ENCODE measurements around the gene ARFGAP2. TPM values are rescaled to one million over a fixed set of nuclear protein-coding genes. Genes with fewer than 3 reads are reported as not detected.
A peak's percentile ranks its signal among the peaks of the same experiment; 100 is the strongest.

The ARFGAP2 gene
- total RNA-seq (ENCODE audit: low replicate concordance): 95.0 and 160 TPM in 2 replicates

- Histone ChIP-seq H3K4me3 (peak within 1 kb of the TSS; percentile 87), H2AFZ (replicated peaks) (peak within 1 kb of the TSS; percentile 77), H3K27ac (peak within 1 kb of the TSS; percentile 89), H3K36me3 (no peaks in the 10 kb centered on the region), H4K20me1 (ENCODE audit: low read depth) (peaks cover 36% of the 10 kb centered on the region), H3K27me3 (no peaks in the 10 kb centered on the region), H3K9ac (peak within 1 kb of the TSS; percentile 99), H3K9me3 (ENCODE audit: low read depth) (no peaks in the 10 kb centered on the region), H3K4me1 (peaks cover 10% of the 10 kb centered on the region), H3K79me2 (ENCODE audit: low read depth) (peaks cover 49% of the 10 kb centered on the region), H3F3A (ENCODE audit: low read depth) (peaks cover 12% of the 10 kb centered on the region), H3K4me2 (peak within 1 kb of the TSS; percentile 98)
- H3K27ac Mint-ChIP-seq: peak within 1 kb of the TSS; percentile 99
- H3K27me3 Mint-ChIP-seq (ENCODE audit: insufficient read depth, low read depth): no peaks in the 10 kb centered on the region
- peaks cover 19% of the 10 kb centered on the region for H3K4me1 Mint-ChIP-seq
- no peaks in the 10 kb centered on the region for H3K9me3 Mint-ChIP-seq
- TF ChIP-seq CTCF (IDR thresholded peaks at IDR 0.05) (no peak), EZH2phosphoT487 (IDR thresholded peaks at IDR 0.05) (no peak), EZH2 (IDR thresholded peaks at IDR 0.05) (no peak)
- peak; percentile 99 for DNase-seq (ENCODE audit: low spot score)
- H3K4me3 Mint-ChIP-seq: peak within 1 kb of the TSS; percentile 97
- H3K36me3 Mint-ChIP-seq: peaks cover 12% of the 10 kb centered on the region
These were observed at the start of gene ARFGAP2 for GRCh38 chr11:47176328-47177228. ARFGAP2 (minus strand) TSS chr11:47176879; CDS start chr11:47176853, 26 bp downstream.

GRCh38 chr11:47225552-47226400, 49.1 kb upstream of the ARFGAP2 start:
- Histone ChIP-seq H3K36me3 (no peaks in the 10 kb centered on the region), H3K27ac (no peak overlapping the region), H3K79me2 (ENCODE audit: low read depth) (no peaks in the 10 kb centered on the region), H3K27me3 (no peaks in the 10 kb centered on the region), H2AFZ (replicated peaks) (no peak overlapping the region), H3K4me1 (no peaks in the 10 kb centered on the region), H3F3A (ENCODE audit: low read depth) (no peaks in the 10 kb centered on the region), H3K9me3 (ENCODE audit: low read depth) (no peaks in the 10 kb centered on the region), H3K4me3 (no peak overlapping the region), H3K9ac (no peak overlapping the region), H4K20me1 (ENCODE audit: low read depth) (no peaks in the 10 kb centered on the region), H3K4me2 (no peak overlapping the region)
- TF ChIP-seq EZH2 (IDR thresholded peaks at IDR 0.05) (no peak), CTCF (IDR thresholded peaks at IDR 0.05) (no peak), EZH2phosphoT487 (IDR thresholded peaks at IDR 0.05) (no peak)
- Mint-ChIP-seq H3K36me3 (no peaks in the 10 kb centered on the region), H3K4me1 (no peaks in the 10 kb centered on the region), H3K27ac (no peak overlapping the region), H3K9me3 (no peaks in the 10 kb centered on the region), H3K27me3 (ENCODE audit: insufficient read depth, low read depth) (peaks cover 2% of the 10 kb centered on the region), H3K4me3 (no peak overlapping the region)
- DNase-seq (ENCODE audit: low spot score): no peak

- no peaks in the 10 kb centered on the region for H3K9me3 ChIP-seq (ENCODE audit: low read depth)
- peaks cover 3% of the 10 kb centered on the region for H4K20me1 ChIP-seq (ENCODE audit: low read depth)
- TF ChIP-seq CTCF (IDR thresholded peaks at IDR 0.05) (no peak), EZH2 (IDR thresholded peaks at IDR 0.05) (no peak), EZH2phosphoT487 (IDR thresholded peaks at IDR 0.05) (no peak)
- no peak overlapping the region for H3K4me3 ChIP-seq
- H3K27ac Mint-ChIP-seq: no peak overlapping the region
- H3K9me3 Mint-ChIP-seq: no peaks in the 10 kb centered on the region
- H3F3A ChIP-seq (ENCODE audit: low read depth): no peaks in the 10 kb centered on the region
- H3K27me3 Mint-ChIP-seq (ENCODE audit: insufficient read depth, low read depth): peaks cover 5% of the 10 kb centered on the region
- H3K4me3 Mint-ChIP-seq: no peak overlapping the region
- H3K36me3 ChIP-seq: no peaks in the 10 kb centered on the region
- no peaks in the 10 kb centered on the region for H3K27me3 ChIP-seq
- H3K4me1 Mint-ChIP-seq: peaks cover 8% of the 10 kb centered on the region
- H3K9ac ChIP-seq: no peak overlapping the region
- H3K4me1 ChIP-seq: peaks cover 5% of the 10 kb centered on the region
- DNase-seq (ENCODE audit: low spot score): no peak
- no peak overlapping the region for H3K4me2 ChIP-seq
- H3K27ac ChIP-seq: no peak overlapping the region
- peaks cover 20% of the 10 kb centered on the region for H3K79me2 ChIP-seq (ENCODE audit: low read depth)
- H2AFZ ChIP-seq (replicated peaks): no peak overlapping the region
- H3K36me3 Mint-ChIP-seq: no peaks in the 10 kb centered on the region
These were observed 46.0 kb upstream of the ARFGAP2 start for GRCh38 chr11:47222696-47223095.

All from neural progenitor cell (in vitro differentiated cells).